Upper lobe of right lung (tissue), 1 donor: ENCODE data around the gene EHD2. TPM values are rescaled to one million over a fixed set of nuclear protein-coding genes. Genes with fewer than 3 reads are reported as not detected.

Source experiments
- ATAC-seq: fragments of 200-7000 bp; cut with Tn5 transposase; one replicate; pipeline ENCODE4 v1.9.1; 2020; ENCODE audit warnings: mild to moderate bottlenecking, moderate library complexity
- DNase-seq: peaks from one replicate; pipeline ENCODE4 v3.0.0-alpha.2; 2020
- H3K27ac ChIP-seq: fragments of 200-600 bp; one replicate; pipeline ENCODE4 v1.8.0; 2022
- H3K27me3 ChIP-seq: fragments of 200-600 bp; one replicate; pipeline ENCODE4 v1.8.0; 2022; ENCODE audit warnings: mild to moderate bottlenecking
- H3K36me3 ChIP-seq: fragments of 200-600 bp; one replicate; pipeline ENCODE4 v1.8.0; 2022
- H3K4me1 ChIP-seq: fragments of 200-600 bp; one replicate; pipeline ENCODE4 v1.8.0; 2022
- H3K4me3 ChIP-seq: fragments of 200-600 bp; one replicate; pipeline ENCODE4 v1.8.0; 2022; ENCODE audit warnings: mild to moderate bottlenecking
- H3K9me3 ChIP-seq: fragments of 200-600 bp; one replicate; pipeline ENCODE4 v1.8.0; 2022
- intact Hi-C: fragments of 100-400 bp; cut with DNase I; formaldehyde crosslinking; loops from one replicate; pipeline ENCODE4 v1.11.0; 2022
- total RNA-seq: library from RNA; stranded (reverse); fragmentation: NEBNext Ultra II Directional; extraction: Animal tissue kit (Norgen Biotek cat#: 25700); gene quantifications from one replicate; pipeline ENCODE4 v1.2.1, GENCODE V29; 2021
- TF ChIP-seq, protein P1 (sequence below): fragments of 200-600 bp; IDR thresholded peaks from one replicate; pipeline ENCODE4 v1.8.0; 2022; ENCODE audit warnings: antibody characterized with exemption
- donor health status: DM: no; HTN: yes; CAD: no; lungs with severe emphysema.

The EHD2 gene
- total RNA-seq, 1 donor from 2014 or later: 210 TPM

DNA sequence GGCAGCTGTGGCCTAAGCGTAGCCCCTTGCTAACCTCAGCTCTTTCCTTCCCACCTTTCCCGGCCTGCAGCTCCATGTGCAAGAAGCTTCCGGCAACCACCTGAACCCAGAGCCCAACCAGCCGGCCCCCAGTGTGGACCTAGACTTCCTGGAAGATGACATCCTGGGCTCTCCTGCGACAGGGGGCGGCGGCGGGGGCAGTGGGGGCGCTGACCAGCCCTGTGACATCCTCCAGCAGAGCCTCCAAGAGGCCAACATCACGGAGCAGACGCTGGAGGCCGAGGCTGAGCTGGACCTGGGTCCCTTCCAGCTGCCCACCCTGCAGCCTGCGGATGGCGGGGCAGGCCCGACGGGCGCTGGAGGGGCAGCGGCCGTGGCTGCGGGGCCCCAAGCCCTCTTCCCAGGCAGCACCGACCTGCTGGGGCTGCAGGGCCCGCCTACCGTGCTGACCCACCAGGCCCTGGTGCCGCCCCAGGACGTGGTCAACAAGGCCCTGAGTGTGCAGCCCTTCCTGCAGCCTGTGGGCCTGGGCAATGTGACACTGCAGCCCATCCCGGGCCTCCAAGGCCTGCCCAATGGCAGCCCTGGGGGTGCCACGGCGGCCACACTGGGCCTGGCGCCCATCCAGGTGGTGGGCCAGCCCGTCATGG is 33.8 kb upstream of the EHD2 start:
- TF ChIP-seq, protein P1, sequence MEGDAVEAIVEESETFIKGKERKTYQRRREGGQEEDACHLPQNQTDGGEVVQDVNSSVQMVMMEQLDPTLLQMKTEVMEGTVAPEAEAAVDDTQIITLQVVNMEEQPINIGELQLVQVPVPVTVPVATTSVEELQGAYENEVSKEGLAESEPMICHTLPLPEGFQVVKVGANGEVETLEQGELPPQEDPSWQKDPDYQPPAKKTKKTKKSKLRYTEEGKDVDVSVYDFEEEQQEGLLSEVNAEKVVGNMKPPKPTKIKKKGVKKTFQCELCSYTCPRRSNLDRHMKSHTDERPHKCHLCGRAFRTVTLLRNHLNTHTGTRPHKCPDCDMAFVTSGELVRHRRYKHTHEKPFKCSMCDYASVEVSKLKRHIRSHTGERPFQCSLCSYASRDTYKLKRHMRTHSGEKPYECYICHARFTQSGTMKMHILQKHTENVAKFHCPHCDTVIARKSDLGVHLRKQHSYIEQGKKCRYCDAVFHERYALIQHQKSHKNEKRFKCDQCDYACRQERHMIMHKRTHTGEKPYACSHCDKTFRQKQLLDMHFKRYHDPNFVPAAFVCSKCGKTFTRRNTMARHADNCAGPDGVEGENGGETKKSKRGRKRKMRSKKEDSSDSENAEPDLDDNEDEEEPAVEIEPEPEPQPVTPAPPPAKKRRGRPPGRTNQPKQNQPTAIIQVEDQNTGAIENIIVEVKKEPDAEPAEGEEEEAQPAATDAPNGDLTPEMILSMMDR: no peak
- peaks cover 42% of the 10 kb centered on the region for H3K36me3 ChIP-seq
- H3K9me3 ChIP-seq: no peaks in the 10 kb centered on the region
- H3K4me1 ChIP-seq: no peaks in the 10 kb centered on the region
- H3K27me3 ChIP-seq: no peaks in the 10 kb centered on the region
- intact Hi-C loops: no loop called here
- no peak for ATAC-seq
- no peak overlapping the region for H3K27ac ChIP-seq
- DNase-seq: peak; percentile 59
- H3K4me3 ChIP-seq: no peak overlapping the region

DNA sequence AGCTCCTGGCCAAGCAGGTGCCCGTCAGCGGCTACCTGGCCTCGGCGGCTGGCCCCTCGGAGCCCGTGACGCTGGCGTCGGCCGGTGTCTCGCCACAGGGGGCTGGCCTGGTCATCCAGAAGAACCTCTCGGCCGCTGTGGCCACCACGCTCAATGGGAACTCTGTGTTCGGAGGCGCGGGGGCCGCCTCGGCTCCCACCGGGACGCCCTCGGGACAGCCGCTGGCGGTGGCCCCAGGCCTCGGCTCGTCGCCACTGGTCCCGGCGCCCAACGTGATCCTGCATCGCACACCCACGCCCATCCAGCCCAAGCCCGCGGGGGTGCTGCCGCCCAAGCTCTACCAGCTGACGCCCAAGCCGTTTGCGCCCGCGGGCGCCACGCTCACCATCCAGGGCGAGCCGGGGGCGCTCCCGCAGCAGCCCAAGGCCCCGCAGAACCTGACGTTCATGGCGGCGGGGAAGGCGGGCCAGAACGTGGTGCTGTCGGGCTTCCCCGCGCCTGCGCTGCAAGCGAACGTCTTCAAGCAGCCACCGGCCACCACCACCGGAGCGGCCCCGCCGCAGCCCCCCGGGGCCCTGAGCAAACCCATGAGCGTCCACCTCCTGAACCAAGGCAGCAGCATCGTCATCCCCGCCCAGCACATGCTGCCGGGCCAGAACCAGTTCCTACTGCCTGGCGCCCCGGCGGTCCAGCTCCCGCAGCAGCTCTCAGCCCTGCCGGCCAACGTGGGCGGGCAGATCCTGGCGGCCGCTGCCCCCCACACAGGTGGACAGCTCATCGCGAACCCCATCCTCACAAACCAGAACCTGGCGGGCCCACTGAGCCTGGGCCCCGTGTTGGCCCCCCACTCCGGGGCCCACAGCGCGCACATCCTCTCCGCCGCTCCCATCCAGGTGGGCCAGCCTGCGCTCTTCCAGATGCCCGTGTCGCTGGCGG is 33.0 kb upstream of the EHD2 start:
- Histone ChIP-seq H3K27ac (no peak overlapping the region), H3K36me3 (peaks cover 42% of the 10 kb centered on the region), H3K4me1 (no peaks in the 10 kb centered on the region), H3K27me3 (no peaks in the 10 kb centered on the region), H3K9me3 (no peaks in the 10 kb centered on the region), H3K4me3 (no peak overlapping the region)
- DNase-seq: peak; percentile 42
- intact Hi-C loops: no loop called here
- no peak for ATAC-seq
- TF ChIP-seq, protein P1: no peak

DNA sequence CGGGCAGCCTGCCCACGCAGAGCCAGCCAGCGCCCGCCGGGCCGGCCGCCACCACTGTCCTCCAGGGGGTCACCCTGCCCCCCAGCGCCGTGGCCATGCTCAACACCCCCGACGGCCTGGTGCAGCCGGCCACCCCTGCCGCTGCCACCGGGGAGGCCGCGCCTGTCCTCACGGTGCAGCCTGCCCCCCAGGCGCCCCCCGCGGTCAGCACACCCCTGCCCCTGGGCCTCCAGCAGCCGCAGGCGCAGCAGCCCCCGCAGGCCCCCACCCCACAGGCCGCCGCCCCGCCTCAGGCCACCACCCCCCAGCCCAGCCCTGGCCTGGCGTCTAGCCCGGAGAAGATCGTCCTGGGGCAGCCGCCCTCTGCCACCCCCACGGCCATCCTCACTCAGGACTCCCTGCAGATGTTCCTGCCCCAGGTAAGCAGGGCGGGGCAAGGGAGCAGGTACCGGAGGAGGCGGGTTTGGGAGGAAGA is 32.3 kb upstream of the EHD2 start:
- no peaks in the 10 kb centered on the region for H3K4me1 ChIP-seq
- intact Hi-C loops: no loop called here
- H3K9me3 ChIP-seq: no peaks in the 10 kb centered on the region
- no peak overlapping the region for H3K27ac ChIP-seq
- DNase-seq: no peak
- TF ChIP-seq, protein P1: no peak
- no peaks in the 10 kb centered on the region for H3K27me3 ChIP-seq
- H3K36me3 ChIP-seq: peaks cover 41% of the 10 kb centered on the region
- ATAC-seq: peak; percentile 12
- H3K4me3 ChIP-seq: no peak overlapping the region

DNA sequence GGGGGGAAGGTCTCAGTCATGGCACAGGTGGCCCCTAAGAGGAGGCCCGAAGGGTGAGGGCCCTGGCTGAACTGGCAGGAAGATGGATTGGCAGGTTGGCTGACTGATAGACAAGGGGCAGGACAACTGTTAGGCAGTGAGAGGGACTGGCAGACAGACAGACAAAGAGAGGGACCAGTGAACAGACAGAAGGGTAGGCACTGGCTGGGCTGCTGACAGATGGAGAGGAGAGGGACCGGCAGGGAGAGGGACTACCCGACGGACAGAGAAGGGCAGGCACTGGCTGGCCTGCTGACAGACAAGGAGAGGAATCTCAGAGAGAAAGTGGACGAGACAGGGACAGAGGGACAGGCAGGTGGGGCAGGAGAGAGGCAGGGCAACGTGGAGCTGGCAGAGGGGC is 31.8 kb upstream of the EHD2 start:
- intact Hi-C loops: no loop called here
- DNase-seq: no peak
- Histone ChIP-seq H3K27ac (no peak overlapping the region), H3K4me1 (no peaks in the 10 kb centered on the region), H3K27me3 (no peaks in the 10 kb centered on the region), H3K4me3 (no peak overlapping the region), H3K9me3 (no peaks in the 10 kb centered on the region), H3K36me3 (peaks cover 41% of the 10 kb centered on the region)
- no peak for ATAC-seq
- TF ChIP-seq, protein P1: no peak

DNA sequence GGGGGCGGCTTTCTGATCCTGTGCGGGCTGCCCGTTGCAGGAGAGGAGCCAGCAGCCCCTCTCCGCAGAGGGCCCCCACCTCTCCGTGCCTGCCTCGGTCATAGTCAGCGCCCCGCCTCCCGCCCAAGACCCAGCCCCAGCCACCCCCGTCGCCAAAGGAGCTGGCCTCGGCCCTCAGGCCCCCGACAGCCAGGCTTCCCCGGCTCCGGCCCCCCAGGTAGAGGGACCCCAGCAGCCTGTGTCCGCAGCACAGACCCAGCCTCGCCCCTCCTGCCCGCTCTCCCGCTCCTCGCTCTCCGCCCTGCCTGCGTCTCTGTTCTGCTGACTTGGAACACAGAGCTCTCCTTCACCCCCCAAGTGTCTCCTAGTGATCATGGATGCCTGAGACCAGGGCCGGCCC is 31.3 kb upstream of the EHD2 start:
- TF ChIP-seq, protein P1: no peak
- no peaks in the 10 kb centered on the region for H3K27me3 ChIP-seq
- intact Hi-C loops: no loop called here
- ATAC-seq: peak; percentile 14
- no peak overlapping the region for H3K27ac ChIP-seq
- peaks cover 37% of the 10 kb centered on the region for H3K36me3 ChIP-seq
- H3K9me3 ChIP-seq: no peaks in the 10 kb centered on the region
- no peak overlapping the region for H3K4me3 ChIP-seq
- no peak for DNase-seq
- H3K4me1 ChIP-seq: no peaks in the 10 kb centered on the region
